HCT116 (cell line): ENCODE data around the gene KLHDC9. TPM values are rescaled to one million over a fixed set of nuclear protein-coding genes. Genes with fewer than 3 reads are reported as not detected.

Source experiments
- ATAC-seq: fragments of 200-7000 bp; cut with Tn5 transposase; 2 replicates; pipeline ENCODE4 v1.9.1; 2020; ENCODE audit warnings: mild to moderate bottlenecking, moderate library complexity
- BruUV-seq: library from RNA; stranded (reverse); fragments of 400-500 nt; replicated peaks from 2 replicates; lab custom pipeline; 2021; lab: Mats Ljungman, UMichigan
- CTCF ChIA-PET: fragments of 300-600 bp; sonication (Branson Sonifier 250); formaldehyde crosslinking; loops from one replicate; lab custom pipeline; 2021; ENCODE audit warnings: antibody characterized with exemption; lab: Charles Lee
- POLR2A ChIA-PET: fragments of 300-600, 350-600 bp; sonication (Branson Sonifier 250); formaldehyde crosslinking; loops from one replicate; lab custom pipeline; 2021; ENCODE audit warnings: antibody characterized with exemption; lab: Charles Lee
- RAD21 ChIA-PET, 2 experiments: fragments of 300-600 bp; sonication (Branson Sonifier 250); formaldehyde crosslinking; loops; one replicate each; lab custom pipeline; 2023; ENCODE audit warnings: low total read pairs in 2 of 2; ENCODE audit not compliant: uncharacterized antibody in 2 of 2, unreplicated experiment in 2 of 2, low non-redundant PET in 1 of 2; lab: Charles Lee
- DNase-seq: peaks from one replicate; pipeline ENCODE4 v3.0.0-alpha.2; 2010; ENCODE audit warnings: low read depth, low spot score
- H2AFZ ChIP-seq: fragments of 200-600 bp; shearing (Covaris generic), sonication (generic); 2 replicates; pipeline ENCODE4 v1.6.1; 2017; ENCODE audit warnings: low read depth, mixed run types, mixed read lengths, antibody characterized with exemption, low read length; ENCODE audit not compliant: poor library complexity, severe bottlenecking
- H3K27ac ChIP-seq: 2 replicates; pipeline ENCODE4 v1.5.1; 2012; ENCODE audit warnings: low read depth, low read length
- H3K27me3 ChIP-seq: fragments of 200-600 bp; sonication (generic); 2 replicates; pipeline ENCODE4 v1.6.1; 2016; ENCODE audit warnings: mixed run types, low read length, mixed read lengths; ENCODE audit not compliant: insufficient read depth
- H3K36me3 ChIP-seq, 2 experiments: fragments of 200-500 bp in 1 of 2; fragments of 200-600 bp in 1 of 2; sonication (Bioruptor generic) in 1 of 2; sonication (generic) in 1 of 2; 2 replicates each; pipeline versions ENCODE4 v1.5.1 to v1.6.1; 2014 to 2016; ENCODE audit warnings: low read length in 2 of 2, inconsistent platforms in 1 of 2, mixed read lengths in 1 of 2, mixed run types in 1 of 2; ENCODE audit not compliant: insufficient read depth in 2 of 2, control insufficient read depth in 1 of 2
- H3K4me1 ChIP-seq, 2 experiments: fragments of 200-600 bp in 1 of 2; sonication (generic) in 1 of 2; 2 replicates each; pipeline versions ENCODE4 v1.5.1 to v1.6.1; 2012 to 2017; ENCODE audit warnings: low read length in 2 of 2, inconsistent platforms in 1 of 2, mild to moderate bottlenecking in 1 of 2, mixed read lengths in 1 of 2, mixed run types in 1 of 2, moderate library complexity in 1 of 2; ENCODE audit not compliant: insufficient read depth in 2 of 2, control insufficient read depth in 1 of 2
- H3K4me2 ChIP-seq: fragments of 200-600 bp; sonication (generic); 2 replicates; pipeline ENCODE4 v1.6.1; 2017; ENCODE audit warnings: mixed run types, low read length, mixed read lengths
- H3K4me3 ChIP-seq, 2 experiments: fragments of 200-600 bp in 1 of 2; sonication (generic) in 1 of 2; replicated peaks in 1 of 2; 2 replicates each; pipeline ENCODE4 v1.5.1; 2011 to 2016; ENCODE audit warnings: low read length in 2 of 2, control low read depth in 1 of 2, low read depth in 1 of 2, mild to moderate bottlenecking in 1 of 2, mixed read lengths in 1 of 2, mixed run types in 1 of 2
- H3K79me2 ChIP-seq: fragments of 200-600 bp; sonication (generic); 2 replicates; pipeline ENCODE4 v1.6.1; 2017; ENCODE audit warnings: mild to moderate bottlenecking, mixed run types, low read length, moderate library complexity, mixed read lengths; ENCODE audit not compliant: insufficient read depth
- H3K9ac ChIP-seq: fragments of 200-600 bp; sonication (generic); 2 replicates; pipeline ENCODE4 v1.6.1; 2016; ENCODE audit warnings: low read length, mixed read lengths
- H3K9me2 ChIP-seq: fragments of 200-600 bp; sonication (generic), shearing (Covaris generic); 2 replicates; pipeline ENCODE4 v1.6.1; 2017; ENCODE audit warnings: mixed run types, mild to moderate bottlenecking, moderate library complexity; ENCODE audit not compliant: insufficient read depth
- H3K9me3 ChIP-seq, 2 experiments: fragments of 200-500 bp in 1 of 2; fragments of 200-600 bp in 1 of 2; sonication (Bioruptor generic) in 1 of 2; sonication (generic) in 1 of 2; 2 replicates each; pipeline ENCODE4 v1.6.1; 2014 to 2017; ENCODE audit warnings: low read length in 2 of 2, mixed read lengths in 2 of 2, inconsistent platforms in 1 of 2, low read depth in 1 of 2, mild to moderate bottlenecking in 1 of 2, mixed run types in 1 of 2, moderate library complexity in 1 of 2; ENCODE audit not compliant: control insufficient read depth in 1 of 2, insufficient read depth in 1 of 2
- H4K20me1 ChIP-seq: fragments of 200-600 bp; sonication (generic), shearing (Covaris generic); 2 replicates; pipeline ENCODE4 v1.6.1; 2017; ENCODE audit warnings: mixed run types, mild to moderate bottlenecking, moderate library complexity; ENCODE audit not compliant: insufficient read depth
- CEBPB ChIP-seq: IDR thresholded peaks from 2 replicates; pipeline ENCODE4 v1.6.1; 2012; ENCODE audit warnings: low read depth
- EGR1 ChIP-seq: IDR thresholded peaks from 2 replicates; pipeline ENCODE4 v1.6.1; 2012; ENCODE audit warnings: low read depth
- EZH2 ChIP-seq: fragments of 200-600 bp; sonication (generic); IDR thresholded peaks from 2 replicates; pipeline ENCODE4 v1.6.1; 2017; ENCODE audit warnings: antibody characterized with exemption, mixed run types
- EZH2phosphoT487 ChIP-seq: fragments of 200-600 bp; IDR thresholded peaks from 2 replicates; pipeline ENCODE4 v1.6.1; 2018; ENCODE audit warnings: antibody characterized with exemption, borderline replicate concordance
- POLR2A ChIP-seq: IDR thresholded peaks from 2 replicates; pipeline ENCODE4 v1.7.0; 2011; ENCODE audit warnings: borderline replicate concordance; ENCODE audit not compliant: insufficient read depth, insufficient read length; ENCODE audit errors: extremely low read depth
- SIN3A ChIP-seq: IDR thresholded peaks from 2 replicates; pipeline ENCODE4 v1.6.1; 2012; ENCODE audit warnings: low read depth
- SP1 ChIP-seq: IDR thresholded peaks from 2 replicates; pipeline ENCODE4 v1.6.1; 2012; ENCODE audit warnings: low read depth
- SRF ChIP-seq: IDR thresholded peaks from 2 replicates; pipeline ENCODE4 v1.6.1; 2012; ENCODE audit warnings: low read depth
- TCF7L2 ChIP-seq: IDR thresholded peaks from 2 replicates; pipeline ENCODE4 v1.7.0; 2011; ENCODE audit warnings: borderline replicate concordance, inconsistent platforms; ENCODE audit not compliant: insufficient read depth, insufficient read length; ENCODE audit errors: extremely low read depth
- YY1 ChIP-seq: IDR thresholded peaks from 2 replicates; pipeline ENCODE4 v1.6.1; 2011; ENCODE audit warnings: low read length, low read depth, moderate library complexity, mild to moderate bottlenecking; ENCODE audit not compliant: insufficient replicate concordance; ENCODE audit errors: extremely low read depth
- ZNF274 ChIP-seq: fragments of 200-500 bp; sonication (Bioruptor generic); IDR thresholded peaks from 2 replicates; pipeline ENCODE4 v1.6.1; 2014; ENCODE audit warnings: mild to moderate bottlenecking, low read depth, low read length, inconsistent platforms
- intact Hi-C: fragments of 100-400 bp; cut with micrococcal nuclease; formaldehyde crosslinking; loops from 2 replicates; pipeline ENCODE4 v1.10.0; 2022
- total RNA-seq: library from RNA; stranded (reverse); gene quantifications from one replicate; pipeline ENCODE4 v1.2.1, GENCODE V29; 2021; ENCODE audit not compliant: unreplicated experiment

The KLHDC9 gene
- total RNA-seq, 1 experiment from 2014 or later = 1.4 TPM

DNA sequence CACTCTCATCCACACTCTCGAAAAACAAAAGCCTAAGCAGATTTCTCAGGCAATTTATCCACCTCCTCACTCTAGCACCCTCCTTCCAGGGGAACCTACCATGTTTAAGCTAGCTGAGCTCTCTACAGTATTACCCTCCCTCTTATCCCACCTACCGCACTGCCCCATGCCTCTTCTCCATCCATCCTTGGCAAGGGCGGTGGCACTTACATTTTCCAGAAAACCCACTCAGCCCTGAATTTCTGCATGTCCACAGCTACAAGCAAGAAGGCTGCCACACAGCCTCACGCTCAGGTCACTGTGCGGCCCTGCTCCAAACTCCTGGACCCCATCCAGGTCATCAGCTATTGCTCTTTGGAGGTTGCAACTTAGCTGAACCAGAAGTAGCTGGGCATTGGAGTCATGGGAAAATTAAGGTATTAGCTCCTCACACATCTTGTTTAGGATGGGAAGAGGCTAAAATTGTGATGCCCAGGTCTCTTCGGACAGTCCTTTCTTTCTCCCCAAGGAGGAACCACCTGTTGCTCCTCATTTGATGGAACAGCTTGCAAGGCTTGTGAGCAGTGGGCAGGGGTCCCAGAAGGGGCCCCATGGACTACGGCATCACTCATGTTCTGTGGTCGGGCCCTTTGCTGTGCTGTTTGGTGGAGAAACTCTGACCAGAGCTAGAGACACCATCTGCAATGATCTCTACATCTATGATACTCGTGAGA lies 1.1 kb downstream of the KLHDC9 start (continued):
- TF ChIP-seq TCF7L2 = no peak
- TF ChIP-seq EGR1 = no peak
- TF ChIP-seq ZNF274 = no peak
- no peak for TF ChIP-seq SIN3A
- TF ChIP-seq SP1 = no peak

DNA sequence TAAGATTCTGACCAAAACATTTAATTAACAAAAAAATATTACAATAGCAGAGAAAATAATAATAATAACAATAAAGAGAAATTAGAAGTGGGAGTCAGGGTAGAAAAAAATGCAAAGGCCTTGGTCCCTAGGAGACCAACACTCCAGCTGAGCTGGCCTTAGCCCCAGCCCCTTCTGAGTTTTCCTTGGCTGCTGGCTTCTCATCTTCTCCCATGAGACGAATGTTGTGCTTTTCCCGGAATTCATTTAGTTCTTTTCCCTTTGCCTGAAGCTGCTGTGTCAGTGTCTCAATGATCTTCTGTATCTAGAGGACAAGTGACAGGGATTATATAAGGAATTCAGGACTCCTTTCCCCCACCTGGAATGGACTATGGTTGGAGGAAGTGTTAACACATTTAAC lies 2.4 kb downstream of the KLHDC9 start:
- DNase-seq = no peak
- ChIA-PET RAD21 (no interaction called here), POLR2A (interaction anchor here (0.9 to 1.1 kb wide), 3 partner anchors 12 to 80 kb away, joined by 3 to 7 read pairs (median 3); partner anchors contain the start of genes F11R, NIT1 and PFDN2), CTCF (interaction anchor here (1.6 kb wide), 1 partner anchor 29 kb away, joined by 3 read pairs; no protein-coding TSS in a partner anchor)
- no peak overlapping the region for H2AFZ ChIP-seq
- no peaks in the 10 kb centered on the region for H3K9me2 ChIP-seq
- TF ChIP-seq EZH2 (no peak), POLR2A (no peak), EZH2phosphoT487 (no peak), ZNF274 (no peak), SP1 (no peak), EGR1 (no peak), YY1 (no peak), CEBPB (no peak), SRF (no peak)
- no peak for ATAC-seq
- H3K27ac ChIP-seq = no peak overlapping the region
- no TSS peak for BruUV-seq
- peaks cover 44% of the 10 kb centered on the region for H3K79me2 ChIP-seq
- no peaks in the 10 kb centered on the region for H3K9me3 ChIP-seq
- H3K36me3 ChIP-seq = peaks cover 9 to 26% of the 10 kb centered on the region in 2 experiments; a peak in 3 of 4 replicates
- intact Hi-C loops = no loop called here
- no peak overlapping the region for H3K9ac ChIP-seq
- H3K4me3 ChIP-seq = no peak overlapping the region
- no peak overlapping the region for H3K4me2 ChIP-seq
- H3K27me3 ChIP-seq = no peaks in the 10 kb centered on the region
- no peaks in the 10 kb centered on the region for H4K20me1 ChIP-seq
- H3K4me1 ChIP-seq = peaks cover 3 to 23% of the 10 kb centered on the region in 2 experiments; a peak in 3 of 4 replicates
